HG02885 (cell line): Measurements from ENCODE around the gene TRIM10.

Experiments
- ATAC-seq: cut with Tn5 transposase; IDR thresholded peaks from one replicate; pipeline ENCODE4 v1.9.1; 2021; ENCODE audit warnings: mild to moderate bottlenecking; ENCODE audit not compliant: unreplicated experiment, poor library complexity

Gene TRIM10, protein sequence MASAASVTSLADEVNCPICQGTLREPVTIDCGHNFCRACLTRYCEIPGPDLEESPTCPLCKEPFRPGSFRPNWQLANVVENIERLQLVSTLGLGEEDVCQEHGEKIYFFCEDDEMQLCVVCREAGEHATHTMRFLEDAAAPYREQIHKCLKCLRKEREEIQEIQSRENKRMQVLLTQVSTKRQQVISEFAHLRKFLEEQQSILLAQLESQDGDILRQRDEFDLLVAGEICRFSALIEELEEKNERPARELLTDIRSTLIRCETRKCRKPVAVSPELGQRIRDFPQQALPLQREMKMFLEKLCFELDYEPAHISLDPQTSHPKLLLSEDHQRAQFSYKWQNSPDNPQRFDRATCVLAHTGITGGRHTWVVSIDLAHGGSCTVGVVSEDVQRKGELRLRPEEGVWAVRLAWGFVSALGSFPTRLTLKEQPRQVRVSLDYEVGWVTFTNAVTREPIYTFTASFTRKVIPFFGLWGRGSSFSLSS

DNA sequence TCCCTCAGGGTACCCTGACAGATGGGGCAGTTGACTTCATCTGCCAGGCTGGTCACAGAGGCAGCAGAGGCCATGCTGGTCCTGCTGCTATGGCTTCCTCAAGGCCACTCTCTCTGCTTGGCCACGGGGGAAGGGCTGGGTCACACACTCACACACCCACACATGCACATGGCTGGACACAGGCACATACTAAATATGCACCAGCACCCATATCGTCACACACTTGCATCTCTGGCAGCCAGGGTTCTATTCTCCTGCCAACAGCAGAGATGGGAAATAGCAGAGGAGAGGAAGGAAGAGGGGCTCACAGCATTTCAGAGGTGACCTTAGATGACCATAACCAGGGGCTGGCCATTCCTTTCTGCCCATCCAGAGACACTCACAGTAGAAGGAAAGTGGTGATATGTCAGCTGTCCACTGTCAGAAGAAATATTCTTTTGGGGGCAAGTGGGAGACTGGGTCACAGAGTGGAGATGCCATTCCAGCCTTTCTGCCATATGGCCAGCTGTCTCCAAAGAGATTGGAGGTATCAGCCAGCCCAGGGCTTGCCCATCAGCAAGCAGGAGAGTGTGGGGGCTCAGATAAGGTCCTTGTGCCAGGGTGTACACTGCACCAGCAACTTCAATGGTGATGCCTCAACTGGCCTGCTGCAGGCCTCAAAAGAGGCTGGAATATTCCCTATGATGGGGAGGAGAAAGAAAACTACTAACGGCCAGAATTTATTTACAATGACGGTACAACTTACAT, at the start of gene TRIM10:
Gene TRIM10 (minus strand): TSS at position 427 of the 747 bp plus-strand sequence. CDS start 353 bp downstream, at position 74.
- no peak for ATAC-seq

DNA sequence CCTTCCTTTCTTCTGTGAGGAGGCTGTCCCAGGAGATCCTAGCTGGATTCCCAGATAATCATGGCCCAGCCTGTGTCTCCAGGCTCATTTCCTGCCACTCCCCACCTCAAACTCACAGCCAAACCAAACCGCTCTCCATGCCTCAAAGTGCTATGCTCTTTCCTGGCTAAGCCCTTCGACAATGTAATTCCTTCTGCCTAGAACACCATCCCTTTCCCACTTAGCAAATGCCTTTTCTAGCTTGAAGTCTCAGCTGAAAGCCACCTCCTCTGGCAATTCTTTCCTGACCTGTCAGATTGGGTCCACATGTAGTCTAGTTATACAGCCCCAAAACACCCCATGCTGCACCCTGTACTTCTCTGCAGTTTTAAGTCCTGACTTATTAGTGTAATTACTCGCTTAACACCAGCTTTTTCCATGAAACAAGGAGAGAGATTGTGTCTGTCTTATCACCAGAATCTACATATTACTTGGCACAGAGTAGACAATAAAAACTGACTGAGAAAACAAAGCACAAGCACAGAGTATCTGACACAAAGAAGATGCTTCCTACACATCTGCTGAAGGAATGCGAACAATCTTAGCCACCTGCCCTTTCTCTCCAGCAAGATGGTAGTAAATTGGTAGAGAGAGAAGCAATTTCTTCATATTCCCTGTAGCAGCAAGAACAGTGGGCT, 46.7 kb upstream of the TRIM10 start:
- ATAC-seq, result no peak

DNA sequence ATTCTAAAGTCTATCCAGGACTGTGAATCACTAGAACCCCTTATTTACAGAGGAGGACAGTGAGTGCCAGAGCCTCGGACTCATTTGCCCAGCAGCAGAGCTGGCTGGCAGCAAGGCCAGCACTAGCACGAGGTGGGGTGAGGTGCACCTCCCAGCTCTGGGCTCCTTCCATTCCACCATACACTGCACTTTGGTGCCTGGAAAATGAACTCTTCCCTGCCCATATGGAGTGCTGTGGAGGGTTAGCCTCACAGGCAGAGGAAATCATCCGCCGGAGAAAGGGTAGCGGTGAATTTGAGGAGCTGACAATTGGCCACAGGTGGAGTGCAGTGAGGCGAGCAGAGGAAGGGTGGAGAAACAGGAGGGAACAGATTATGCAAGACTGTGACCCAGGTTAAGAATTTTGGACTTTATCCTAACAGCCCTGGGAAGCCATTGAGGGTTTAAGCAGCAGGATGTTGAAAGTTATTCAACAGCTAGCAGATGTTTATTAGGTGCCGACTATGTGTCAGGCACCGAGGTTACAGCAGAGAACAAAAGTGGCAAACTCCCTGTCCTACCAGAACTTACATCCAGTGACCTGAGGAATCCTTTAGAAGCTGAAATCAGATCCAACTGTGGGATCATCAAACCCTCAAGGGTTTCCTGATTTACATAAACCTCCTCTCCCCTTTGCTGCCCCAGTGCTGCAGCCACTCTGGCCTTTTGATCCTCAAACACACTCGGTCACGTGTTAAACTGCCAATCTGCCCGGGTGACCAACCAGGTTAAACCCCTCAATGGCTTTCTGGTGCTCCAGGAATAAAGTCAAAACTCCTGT, 46.0 kb upstream of the TRIM10 start:
- ATAC-seq, result no peak

DNA sequence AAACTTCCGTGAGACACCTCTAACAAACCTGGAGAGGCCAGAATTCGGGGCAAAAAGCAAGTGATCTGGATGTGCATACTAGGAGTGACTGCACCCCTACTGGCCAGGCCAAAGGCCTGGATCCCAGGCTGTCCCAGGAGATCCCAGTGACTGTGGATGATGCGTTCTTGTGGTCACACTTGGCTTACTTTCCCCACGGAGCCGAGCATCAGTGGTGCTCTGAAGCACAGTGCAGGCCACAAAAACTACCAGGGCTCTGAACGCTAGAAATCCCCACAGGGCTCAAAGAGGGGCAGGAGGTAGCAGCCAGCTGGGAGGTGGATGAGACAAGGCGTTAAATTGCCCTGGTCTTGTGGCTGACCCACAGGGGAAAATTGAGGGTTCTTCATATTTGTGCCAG, 45.1 kb upstream of the TRIM10 start:
- ATAC-seq, result no peak

DNA sequence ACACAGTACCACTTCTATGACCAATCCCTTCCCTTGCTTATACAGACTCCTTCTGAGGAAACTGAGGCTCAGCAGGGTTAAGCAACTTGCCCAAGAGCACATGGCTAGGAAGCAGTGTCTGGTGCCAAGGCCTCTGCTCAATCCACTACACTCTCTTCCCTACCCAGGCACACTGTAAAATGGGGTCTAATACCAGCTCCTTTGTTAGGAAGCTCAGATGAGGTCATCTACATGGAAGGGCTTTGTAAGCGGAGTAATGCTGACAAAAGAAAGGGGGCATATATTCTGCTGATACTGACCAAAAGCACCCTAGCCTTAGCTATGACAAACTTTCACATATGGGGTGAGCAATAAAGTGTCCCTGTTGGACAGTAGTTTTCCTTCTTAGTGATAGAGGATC, 43.1 kb upstream of the TRIM10 start:
- no peak for ATAC-seq

DNA sequence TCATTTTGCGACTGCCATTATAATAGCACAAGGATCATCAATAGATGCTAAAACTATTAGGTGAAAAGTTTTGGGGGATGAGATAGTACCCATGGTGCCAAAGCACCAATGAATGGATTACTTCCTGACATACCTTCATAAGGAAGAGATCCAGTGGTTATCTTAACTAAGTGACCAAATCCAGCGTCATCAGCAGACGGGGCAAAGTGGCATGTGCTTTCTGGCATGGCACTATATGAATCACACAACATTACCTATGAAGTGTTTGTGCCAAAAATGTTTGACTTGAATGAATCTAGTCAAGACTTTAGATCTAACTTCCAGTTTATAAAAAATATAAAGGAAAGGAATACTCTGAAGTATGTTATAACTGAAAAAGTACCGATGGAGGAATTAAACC, 41.4 kb upstream of the TRIM10 start:
- no peak for ATAC-seq

DNA sequence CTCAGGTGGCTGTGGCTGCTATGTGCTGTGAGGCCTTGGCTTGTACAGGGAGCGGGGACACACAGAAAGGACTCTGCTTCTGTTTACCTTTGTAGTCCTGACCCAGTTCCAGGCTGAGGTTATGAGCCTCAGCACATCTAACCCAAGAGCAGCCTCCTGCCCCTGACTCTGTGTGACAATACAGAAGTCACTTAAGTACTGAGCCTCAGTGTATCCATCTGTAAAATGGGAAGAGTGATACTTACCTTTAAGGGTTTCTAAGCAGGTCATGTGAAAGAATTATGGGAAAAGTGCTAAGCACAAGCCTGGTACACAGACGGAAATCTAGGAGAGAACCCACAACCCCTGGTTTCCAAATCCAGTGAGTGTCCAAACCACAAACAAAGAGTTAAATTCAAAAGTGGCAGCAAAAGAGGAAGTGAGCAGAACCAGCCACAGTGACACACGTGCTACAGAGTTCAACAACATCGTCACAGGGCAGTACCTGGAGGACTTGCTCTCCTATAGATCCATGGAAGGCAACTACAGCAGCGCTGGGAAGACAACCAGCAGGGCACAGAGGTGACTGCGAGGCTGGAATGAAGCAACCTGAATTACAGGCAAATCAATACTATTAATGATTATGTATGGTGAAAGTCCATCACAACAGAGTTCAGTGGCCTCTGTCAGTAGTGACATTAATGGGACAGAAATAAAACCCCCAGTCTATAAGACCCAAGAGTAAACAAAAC, 39.7 kb upstream of the TRIM10 start:
- ATAC-seq, result peak; percentile 68

DNA sequence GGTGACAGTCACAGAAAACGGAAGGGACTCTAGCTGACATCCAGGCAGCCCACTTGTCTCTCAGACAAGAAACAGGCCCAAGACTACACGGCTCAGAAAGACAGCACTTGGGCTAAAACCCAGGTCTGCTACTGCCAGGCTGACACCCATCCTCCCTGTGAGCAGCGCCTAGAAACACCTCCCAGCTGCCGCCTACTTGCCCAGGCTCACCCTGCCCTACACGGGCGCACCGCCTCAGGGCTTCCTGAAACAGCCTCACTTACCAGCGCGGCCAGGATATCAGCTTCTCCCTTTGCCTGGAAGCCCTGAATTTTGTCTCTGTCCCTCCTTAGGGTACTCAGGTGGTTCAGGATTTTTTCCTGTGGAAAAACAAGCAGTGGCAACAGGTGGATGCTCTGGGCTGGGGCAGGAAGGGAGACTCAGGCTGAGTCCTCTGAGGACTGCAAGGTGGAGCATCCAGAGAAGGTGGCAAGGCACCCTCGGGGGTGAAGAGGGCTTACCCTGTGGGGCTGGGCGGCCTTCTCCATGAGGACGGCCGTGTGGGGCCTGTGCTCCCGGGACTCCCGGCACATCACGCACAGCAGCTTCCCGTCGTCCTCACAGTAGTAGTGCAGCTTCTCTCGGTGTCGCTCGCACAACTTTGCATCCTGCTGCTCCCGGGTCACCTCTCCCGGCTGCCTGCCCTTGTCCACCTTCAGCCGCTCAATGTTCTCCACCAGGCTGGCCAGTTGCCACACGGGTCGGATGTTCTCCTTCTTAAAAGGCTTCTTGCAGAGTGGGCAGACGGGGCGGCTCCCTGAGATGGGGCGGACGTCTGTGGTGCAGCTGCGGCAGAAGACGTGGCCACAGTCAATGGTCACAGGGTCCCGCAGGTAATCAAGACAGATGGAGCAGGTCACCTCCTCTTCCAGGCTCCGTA, 37.4 kb upstream of the TRIM10 start:
- ATAC-seq, result no peak

DNA sequence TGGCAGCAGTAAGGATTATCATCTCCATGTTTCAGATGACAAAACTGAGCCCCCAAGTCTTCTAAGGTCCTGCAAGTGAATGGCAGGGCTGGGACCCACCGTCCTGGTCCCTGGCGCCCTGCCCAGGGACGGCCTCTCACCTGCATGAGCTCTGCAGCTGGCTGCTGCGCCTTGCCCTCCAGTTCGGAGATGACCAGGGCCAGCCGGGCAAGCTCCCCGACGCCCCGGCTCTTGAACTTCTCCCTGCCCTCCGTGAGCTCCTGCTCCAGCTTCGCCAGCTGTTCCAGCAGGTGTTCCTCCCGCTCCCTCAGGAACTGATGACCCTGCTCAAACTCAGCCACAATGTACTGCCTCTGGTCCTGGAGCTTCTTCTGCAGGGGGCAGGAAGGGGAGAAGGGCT, 35.4 kb upstream of the TRIM10 start:
- ATAC-seq, result no peak

DNA sequence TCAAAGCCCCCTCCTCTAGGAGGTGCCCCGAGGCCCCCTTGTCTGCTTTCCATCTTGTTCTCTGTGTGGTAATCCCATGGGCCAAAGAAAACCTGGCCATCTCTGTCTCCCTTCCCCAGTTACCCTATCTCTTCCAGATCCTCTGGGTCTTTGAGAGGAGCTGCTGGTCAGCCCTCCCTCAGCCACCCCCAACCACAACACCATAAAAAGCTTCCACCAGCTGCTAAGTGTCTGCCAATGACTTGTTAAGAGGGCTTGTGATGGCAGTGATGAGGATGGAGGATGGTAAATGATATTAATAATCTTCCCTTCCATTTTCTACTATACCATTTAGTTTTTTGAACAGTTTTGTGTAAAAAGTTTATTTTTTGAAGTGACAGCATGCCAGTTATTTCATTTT, 34.9 kb upstream of the TRIM10 start:
- no peak for ATAC-seq

DNA sequence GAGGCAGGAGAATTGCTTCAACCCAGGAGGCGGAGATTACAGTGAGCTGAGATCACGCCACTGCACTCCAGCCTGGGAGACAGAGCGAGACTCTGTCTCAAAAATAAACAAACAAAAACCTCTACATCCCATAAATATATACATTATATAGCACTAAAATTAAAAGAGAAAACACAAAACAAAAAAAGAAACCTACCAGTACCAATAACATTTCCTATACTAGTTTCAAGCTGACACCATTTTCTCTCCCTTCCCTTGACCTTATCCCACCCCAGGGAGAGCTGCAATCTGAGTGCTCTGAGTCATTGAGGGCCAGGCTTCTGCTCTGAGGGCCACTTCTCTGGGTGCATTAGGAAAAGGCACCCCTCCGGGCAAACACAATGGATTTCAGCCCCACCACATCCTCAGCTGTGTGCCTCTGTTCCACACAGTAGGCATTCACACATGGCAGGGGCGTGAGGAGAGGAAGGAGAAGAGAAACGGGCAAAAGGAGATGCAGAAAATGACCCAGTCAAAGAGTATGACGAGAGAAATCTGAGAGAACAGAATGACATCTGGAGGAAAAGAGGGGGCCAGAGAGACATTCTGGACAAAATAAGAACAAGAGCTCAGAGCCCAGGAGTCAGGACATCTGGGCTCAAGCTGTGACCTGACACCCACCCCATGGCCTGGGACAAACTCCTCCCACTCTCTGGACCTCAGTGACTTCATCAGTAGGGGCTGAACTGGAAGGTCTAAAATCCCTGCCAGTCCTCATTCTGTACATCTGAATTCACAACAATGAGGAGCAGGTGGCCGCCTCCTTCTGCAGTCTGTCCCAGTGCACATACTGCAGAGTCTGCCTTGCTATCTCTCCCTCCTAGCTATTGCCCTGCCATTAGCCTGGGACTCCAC, 34.0 kb upstream of the TRIM10 start:
- no peak for ATAC-seq

DNA sequence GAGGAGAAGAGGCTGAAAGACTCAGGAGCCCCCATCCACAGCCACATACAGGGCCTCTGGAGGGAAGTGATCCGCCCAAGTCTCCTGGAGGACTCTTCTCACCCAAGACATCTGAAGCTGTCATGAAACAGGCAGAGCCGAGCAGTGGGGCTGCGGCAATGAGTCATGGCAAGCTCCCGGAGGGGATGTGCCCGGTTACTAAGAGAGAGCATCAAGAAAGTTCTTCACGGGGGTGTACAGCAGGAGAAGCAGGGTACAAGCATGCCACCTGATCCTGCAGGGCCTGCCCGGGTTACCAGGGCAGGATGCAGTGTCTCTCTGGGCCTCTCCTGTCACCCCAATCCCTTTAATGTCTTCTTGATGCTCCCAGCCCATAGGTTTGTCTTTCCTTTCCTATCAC, 31.1 kb upstream of the TRIM10 start:
- ATAC-seq, result no peak

DNA sequence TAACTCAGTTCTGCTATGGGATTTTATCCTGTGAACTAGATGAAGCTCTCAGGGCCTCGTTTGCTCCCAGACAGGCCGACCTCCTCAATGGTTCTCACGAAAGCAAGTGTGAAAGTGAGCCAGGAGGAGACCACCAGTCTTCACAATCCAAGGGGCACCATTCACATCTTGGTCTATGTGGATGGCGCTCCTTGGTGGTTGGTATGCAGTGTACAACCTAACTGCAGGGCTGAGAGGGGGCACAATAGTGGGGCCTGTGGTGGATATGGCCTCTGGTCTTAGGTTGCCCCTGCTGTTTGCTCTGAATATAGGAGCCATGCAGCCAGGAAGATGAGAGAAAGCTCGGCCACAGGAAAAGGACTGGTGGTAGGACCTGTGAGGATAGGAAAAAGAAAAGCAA, 27.5 kb upstream of the TRIM10 start:
- ATAC-seq, result no peak

DNA sequence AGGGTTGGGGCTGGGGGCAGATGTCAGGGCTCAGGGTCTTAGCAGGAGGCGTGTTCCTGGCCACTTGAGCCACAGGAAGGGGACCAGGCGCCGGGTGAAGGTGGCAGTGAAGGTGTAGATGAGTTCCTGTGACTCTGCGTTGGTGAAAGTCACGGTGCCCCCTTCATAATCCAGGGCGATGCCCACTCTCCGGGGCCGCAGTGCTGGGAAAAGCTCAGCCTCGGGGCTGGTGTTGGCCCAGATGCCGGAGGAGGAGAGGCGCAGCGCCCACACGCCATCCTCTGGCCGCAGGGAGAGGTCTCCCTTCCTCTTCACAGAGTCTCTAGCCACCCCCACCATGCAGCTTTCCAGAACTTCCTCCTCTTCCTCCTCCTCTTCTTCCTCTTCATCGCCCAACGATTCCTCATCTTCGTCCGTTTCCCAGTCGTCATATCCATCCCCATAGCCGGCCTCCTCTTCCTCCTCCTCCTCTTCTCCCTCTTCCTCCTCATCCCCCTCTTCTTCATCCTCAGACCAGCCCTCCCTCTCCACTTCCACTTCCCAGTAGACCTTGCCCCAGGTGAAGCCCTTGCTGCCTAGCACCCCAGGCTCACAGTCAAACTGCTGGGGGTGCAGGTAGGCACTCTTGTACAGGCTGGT, 25.0 kb upstream of the TRIM10 start:
- no peak for ATAC-seq

DNA sequence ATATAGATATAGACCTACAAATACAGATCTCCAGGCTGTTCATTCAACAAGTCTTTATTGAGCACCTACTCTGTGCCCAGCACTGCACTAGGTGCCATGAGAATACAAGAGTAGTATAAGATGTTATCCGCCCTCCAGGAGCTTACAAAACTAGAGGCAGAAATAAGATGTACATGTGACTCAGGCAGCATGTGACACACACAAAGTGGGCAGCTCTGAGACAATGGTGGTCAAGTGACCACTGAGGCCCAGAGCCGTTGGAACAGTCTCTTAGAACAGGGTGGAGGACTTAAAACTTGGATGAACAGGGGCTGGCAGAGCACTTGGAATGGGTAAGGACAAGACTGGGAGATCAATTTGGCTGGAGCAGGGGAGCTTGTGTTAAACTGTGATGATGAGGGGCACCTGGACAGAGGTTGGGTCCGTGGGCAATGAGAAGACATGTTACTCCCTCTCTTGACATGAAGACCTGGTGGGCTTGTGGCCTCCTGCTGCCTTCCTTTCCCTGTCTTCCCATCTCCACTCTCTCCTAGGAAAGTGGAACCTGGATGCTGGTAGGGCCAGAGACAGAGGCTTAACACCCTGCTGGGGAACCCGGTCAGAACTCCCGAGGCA, 23.5 kb upstream of the TRIM10 start:
- no peak for ATAC-seq

DNA sequence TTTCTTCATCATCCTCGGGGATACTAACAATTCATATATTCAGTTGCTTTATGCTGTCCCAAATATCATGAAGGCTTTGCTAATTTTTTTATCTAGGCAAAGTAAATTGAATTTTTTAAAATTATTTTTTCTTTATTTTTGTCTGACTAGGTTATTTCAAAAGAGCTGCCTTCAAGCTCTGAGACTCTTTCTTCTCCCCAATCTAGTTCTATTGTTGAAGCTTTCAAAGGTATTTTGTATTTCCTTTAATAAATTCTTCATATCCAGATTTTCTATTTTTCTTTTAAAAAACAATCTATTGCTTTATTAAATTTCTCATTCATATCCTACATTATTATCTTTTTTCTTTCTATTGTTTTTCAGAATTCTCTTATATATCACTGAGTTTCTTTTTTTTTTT, 19.1 kb upstream of the TRIM10 start:
- ATAC-seq, result no peak

DNA sequence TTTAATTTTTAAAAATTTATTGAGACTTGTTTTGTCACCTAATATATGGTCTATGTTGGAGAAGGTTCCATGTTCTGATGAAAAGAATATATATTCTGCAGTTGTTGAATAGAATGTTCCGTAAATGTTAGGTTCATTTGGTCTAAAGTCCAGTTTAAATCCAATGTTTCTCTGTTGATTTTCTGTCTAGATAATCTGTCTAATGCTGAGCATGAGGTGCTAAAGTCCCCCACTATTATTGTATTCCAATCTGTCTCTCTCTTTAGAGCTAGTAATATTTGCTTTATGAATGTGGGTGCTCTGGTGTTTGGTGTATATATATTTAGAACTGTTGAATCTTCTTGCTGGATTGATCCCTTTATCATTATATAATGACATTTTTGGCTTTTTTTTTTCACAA, 17.8 kb upstream of the TRIM10 start:
- no peak for ATAC-seq
